Activated CD4-positive, alpha-beta T cell treated with anti-CD3 and anti-CD28 coated beads, Interleukin-2, amount 10 ng/mL, durations not matched to agents 24 days and 14 days (primary cell): ENCODE measurements around the gene ZBTB43. TPM values are rescaled to one million over a fixed set of nuclear protein-coding genes. Genes with fewer than 3 reads are reported as not detected.

Source experiments
- DNase-seq: peaks from one replicate; pipeline ENCODE4 v3.0.0; 2022
- H3K27ac Mint-ChIP-seq: one replicate; pipeline ENCODE4 v1.8.0; 2022; ENCODE audit warnings: mild to moderate bottlenecking, mixed read lengths
- H3K27me3 Mint-ChIP-seq: one replicate; pipeline ENCODE4 v1.8.0; 2022; ENCODE audit warnings: mixed read lengths
- H3K36me3 Mint-ChIP-seq: one replicate; pipeline ENCODE4 v1.8.0; 2022; ENCODE audit warnings: low read depth, mild to moderate bottlenecking, mixed read lengths
- H3K4me1 Mint-ChIP-seq: one replicate; pipeline ENCODE4 v1.8.0; 2021; ENCODE audit warnings: mixed read lengths
- H3K4me3 Mint-ChIP-seq: one replicate; pipeline ENCODE4 v1.8.0; 2022; ENCODE audit warnings: mild to moderate bottlenecking, moderate library complexity, mixed read lengths
- H3K9me3 Mint-ChIP-seq: one replicate; pipeline ENCODE4 v1.8.0; 2021; ENCODE audit warnings: mixed read lengths
- intact Hi-C: fragments of 100-400 bp; cut with micrococcal nuclease; formaldehyde crosslinking; loops from one replicate; pipeline ENCODE4 v1.15.1; 2023
- total RNA-seq: library from RNA; stranded (reverse); gene quantifications from 2 replicates; pipeline ENCODE4 v1.2.3, GENCODE V29; 2022

Gene ZBTB43
- total RNA-seq, 1 donor from 2014 or later: 18.8 TPM

DNA sequence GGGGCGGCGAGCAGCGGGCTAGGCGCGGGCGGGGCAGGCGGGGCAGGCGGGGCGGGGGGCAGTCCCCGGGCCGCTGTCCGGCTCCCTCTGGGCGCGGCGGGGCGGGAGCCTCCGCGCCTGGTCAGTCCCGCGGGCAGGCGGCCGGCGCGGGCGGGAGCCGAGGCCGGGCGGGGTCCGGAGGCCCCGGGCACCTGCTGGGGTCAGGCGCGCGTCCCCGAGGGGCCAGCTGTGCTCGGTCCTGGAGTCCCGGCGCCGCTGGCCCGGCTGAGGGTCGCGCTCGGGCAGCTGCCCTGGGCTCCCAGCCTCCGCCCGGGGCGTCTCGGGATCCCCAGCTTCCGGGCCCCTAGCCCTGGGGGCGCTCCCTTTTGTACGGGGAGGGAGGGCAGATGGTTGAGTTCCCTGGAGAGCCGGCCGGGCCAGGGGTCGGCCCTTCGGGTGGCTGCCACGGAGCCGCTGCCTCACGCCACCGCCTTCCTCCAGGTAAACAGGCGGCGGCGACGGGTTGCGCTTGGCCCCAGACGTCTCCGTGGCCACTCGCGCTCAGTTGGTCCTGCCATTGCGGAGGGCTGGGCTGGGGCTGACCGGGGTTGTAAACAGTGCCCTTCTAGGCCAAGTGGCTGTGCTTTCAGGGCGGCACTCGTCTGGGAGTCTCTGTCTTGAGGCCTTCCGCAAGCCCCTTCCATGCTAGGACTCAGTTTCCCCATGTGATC, 56.1 kb downstream of the ZBTB43 start:
- H3K36me3 Mint-ChIP-seq: peaks cover 11% of the 10 kb centered on the region
- intact Hi-C loops: loop anchor here (2.0 to 5.0 kb wide), 2 partner anchors 51 to 56 kb away; partner anchors contain the start of genes RALGPS1 and ZBTB43
- H3K27me3 Mint-ChIP-seq: peaks cover 23% of the 10 kb centered on the region
- DNase-seq: peak; percentile 74
- no peaks in the 10 kb centered on the region for H3K9me3 Mint-ChIP-seq
- peak overlapping the region; percentile 82 for H3K27ac Mint-ChIP-seq
- peak overlapping the region; percentile 90 for H3K4me3 Mint-ChIP-seq
- peaks cover 22% of the 10 kb centered on the region for H3K4me1 Mint-ChIP-seq

- Mint-ChIP-seq H3K4me1 (peaks cover 22% of the 10 kb centered on the region), H3K36me3 (peaks cover 16% of the 10 kb centered on the region), H3K9me3 (no peaks in the 10 kb centered on the region), H3K4me3 (peak overlapping the region; percentile 90), H3K27me3 (peaks cover 17% of the 10 kb centered on the region), H3K27ac (peak overlapping the region; percentile 82)
- peak; percentile 69 for DNase-seq
- intact Hi-C loops: loop anchor here (2.0 to 5.0 kb wide), 2 partner anchors 51 to 57 kb away; partner anchors contain the start of genes RALGPS1 and ZBTB43
These were observed 56.9 kb downstream of the ZBTB43 start for GRCh38 chr9:126861707-126862103.

GRCh38 chr9:126862104-126862761, 57.4 kb downstream of the ZBTB43 start:
- Mint-ChIP-seq H3K36me3 (peaks cover 18% of the 10 kb centered on the region), H3K4me1 (peaks cover 22% of the 10 kb centered on the region), H3K9me3 (no peaks in the 10 kb centered on the region), H3K27ac (peak overlapping the region; percentile 82), H3K27me3 (peaks cover 13% of the 10 kb centered on the region), H3K4me3 (peak overlapping the region; percentile 90)
- DNase-seq: no peak
- intact Hi-C loops: loop anchor here (5.0 kb wide), 1 partner anchor 50 kb away; the partner anchor contains the start of gene RALGPS1

GRCh38 chr9:126864771-126865170, 59.9 kb downstream of the ZBTB43 start:
- Mint-ChIP-seq H3K4me3 (no peak overlapping the region), H3K36me3 (peaks cover 30% of the 10 kb centered on the region), H3K4me1 (peaks cover 23% of the 10 kb centered on the region), H3K9me3 (no peaks in the 10 kb centered on the region), H3K27ac (no peak overlapping the region), H3K27me3 (no peaks in the 10 kb centered on the region)
- intact Hi-C loops: loop anchor here (5.0 kb wide), 1 partner anchor 48 kb away; the partner anchor contains the start of gene RALGPS1
- DNase-seq: no peak

DNA sequence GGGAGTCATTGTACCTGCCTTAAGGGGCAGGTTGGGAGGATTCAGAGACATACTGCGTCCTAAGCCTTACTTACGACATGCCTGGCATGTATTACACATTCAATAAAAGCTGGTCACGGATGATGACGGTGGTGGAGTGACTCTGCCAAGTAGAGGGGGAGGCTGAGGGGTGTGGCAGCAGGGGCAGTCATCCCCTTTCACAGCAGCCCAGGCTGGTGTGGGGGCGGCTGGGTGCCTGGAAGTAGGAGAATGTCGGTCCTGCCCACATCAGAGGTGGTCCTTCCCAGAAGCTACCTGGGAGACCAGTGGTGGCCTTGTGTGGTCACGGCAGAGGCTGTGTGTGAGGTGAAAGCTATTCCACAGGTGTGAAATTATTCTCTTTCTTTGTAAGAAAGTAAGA, 64.5 kb downstream of the ZBTB43 start:
- Mint-ChIP-seq H3K27me3 (no peaks in the 10 kb centered on the region), H3K36me3 (peaks cover 24% of the 10 kb centered on the region), H3K4me1 (peaks cover 8% of the 10 kb centered on the region), H3K4me3 (no peak overlapping the region), H3K9me3 (no peaks in the 10 kb centered on the region), H3K27ac (no peak overlapping the region)
- intact Hi-C loops: no loop called here
- DNase-seq: no peak

DNA sequence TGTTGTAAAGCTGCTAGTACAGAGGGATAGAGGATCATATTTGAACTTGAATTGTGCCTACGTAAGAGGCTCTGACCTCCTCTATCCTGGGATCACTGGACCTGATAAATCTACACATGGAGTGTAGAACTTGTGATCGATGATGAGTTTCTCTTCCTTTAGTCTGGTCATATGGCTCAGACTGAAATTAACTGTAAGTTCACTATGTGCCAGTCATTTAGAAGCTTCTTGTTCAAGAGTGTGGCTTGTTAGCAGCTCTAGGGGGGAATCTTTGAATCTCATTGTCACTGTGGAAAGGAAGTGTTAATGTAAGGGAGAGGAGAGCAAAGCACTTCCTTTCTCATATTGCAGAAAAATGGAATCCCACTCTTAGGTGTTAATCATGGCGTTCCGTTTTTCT, 67.7 kb downstream of the ZBTB43 start:
- Mint-ChIP-seq H3K9me3 (no peaks in the 10 kb centered on the region), H3K36me3 (peaks cover 11% of the 10 kb centered on the region), H3K4me1 (peaks cover 15% of the 10 kb centered on the region), H3K27ac (no peak overlapping the region), H3K27me3 (no peaks in the 10 kb centered on the region), H3K4me3 (no peak overlapping the region)
- intact Hi-C loops: no loop called here
- DNase-seq: no peak

GRCh38 chr9:126874546-126875314, 69.9 kb downstream of the ZBTB43 start:
- Mint-ChIP-seq H3K9me3 (no peaks in the 10 kb centered on the region), H3K4me3 (no peak overlapping the region), H3K27me3 (no peaks in the 10 kb centered on the region), H3K36me3 (peaks cover 5% of the 10 kb centered on the region), H3K4me1 (peaks cover 15% of the 10 kb centered on the region), H3K27ac (no peak overlapping the region)
- intact Hi-C loops: no loop called here
- no peak for DNase-seq

DNA sequence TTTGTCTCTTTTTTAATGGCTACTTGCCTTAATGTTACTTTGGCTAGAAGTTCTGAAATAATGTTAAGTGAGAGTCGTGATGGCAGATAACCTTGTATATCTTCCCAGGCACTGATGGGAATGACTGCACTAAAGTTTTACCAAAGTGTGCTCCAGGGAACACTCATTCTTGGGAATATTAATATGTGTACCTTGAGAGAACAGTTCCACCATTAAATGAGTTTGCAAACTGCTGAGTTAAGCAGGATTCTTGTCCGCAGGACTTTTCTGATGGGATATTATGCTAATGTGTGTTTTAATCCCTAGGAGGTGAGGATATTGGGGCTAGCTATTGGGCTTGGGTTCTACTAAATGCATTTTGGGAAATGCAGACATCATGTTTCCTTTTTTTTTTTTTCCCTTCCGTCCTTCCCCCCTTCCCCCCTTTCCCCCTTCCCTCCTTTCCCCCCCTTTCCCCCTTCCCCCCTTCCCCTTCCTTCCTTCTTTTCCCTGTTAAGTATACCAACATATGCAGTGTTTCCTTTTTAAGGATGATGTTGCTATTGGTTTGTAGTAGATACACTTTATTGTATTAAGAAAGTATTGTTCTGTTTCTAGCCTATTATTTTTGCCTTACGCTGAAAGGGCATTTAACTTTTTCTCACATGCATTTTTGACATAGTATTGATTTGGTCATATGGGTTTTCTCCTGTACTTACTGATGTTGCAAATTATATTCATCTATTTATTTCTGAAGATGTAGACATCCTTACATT, 71.1 kb downstream of the ZBTB43 start:
- H3K4me3 Mint-ChIP-seq: no peak overlapping the region
- H3K27me3 Mint-ChIP-seq: no peaks in the 10 kb centered on the region
- H3K36me3 Mint-ChIP-seq: peaks cover 14% of the 10 kb centered on the region
- intact Hi-C loops: no loop called here
- peaks cover 15% of the 10 kb centered on the region for H3K4me1 Mint-ChIP-seq
- no peak for DNase-seq
- no peaks in the 10 kb centered on the region for H3K9me3 Mint-ChIP-seq
- no peak overlapping the region for H3K27ac Mint-ChIP-seq

DNA sequence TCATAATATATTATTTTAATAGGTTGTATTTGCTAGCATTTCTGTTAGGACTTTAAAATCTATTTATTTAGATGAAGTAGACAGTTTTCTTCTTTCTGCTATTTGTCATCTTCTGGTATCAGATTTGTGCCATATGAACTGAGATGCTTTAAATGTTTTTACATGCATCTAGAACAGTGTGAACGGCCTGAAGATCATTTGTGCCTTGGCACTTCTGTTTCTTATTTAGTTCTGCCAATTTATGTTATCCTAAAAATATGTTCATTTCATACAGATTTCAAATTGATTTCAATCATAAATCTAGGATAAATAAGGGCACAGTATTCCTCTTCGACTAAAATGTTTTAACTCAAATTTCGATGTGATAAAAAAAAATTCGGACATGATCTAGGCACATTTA, 71.7 kb downstream of the ZBTB43 start:
- Mint-ChIP-seq H3K4me3 (no peak overlapping the region), H3K36me3 (peaks cover 14% of the 10 kb centered on the region), H3K27ac (no peak overlapping the region), H3K9me3 (no peaks in the 10 kb centered on the region), H3K4me1 (peaks cover 15% of the 10 kb centered on the region), H3K27me3 (no peaks in the 10 kb centered on the region)
- intact Hi-C loops: no loop called here
- DNase-seq: no peak

- Mint-ChIP-seq H3K27me3 (no peaks in the 10 kb centered on the region), H3K36me3 (peaks cover 20% of the 10 kb centered on the region), H3K9me3 (no peaks in the 10 kb centered on the region), H3K4me3 (no peak overlapping the region), H3K27ac (no peak overlapping the region), H3K4me1 (peaks cover 15% of the 10 kb centered on the region)
- intact Hi-C loops: no loop called here
- no peak for DNase-seq
These were observed 72.6 kb downstream of the ZBTB43 start for GRCh38 chr9:126877418-126877817.

DNA sequence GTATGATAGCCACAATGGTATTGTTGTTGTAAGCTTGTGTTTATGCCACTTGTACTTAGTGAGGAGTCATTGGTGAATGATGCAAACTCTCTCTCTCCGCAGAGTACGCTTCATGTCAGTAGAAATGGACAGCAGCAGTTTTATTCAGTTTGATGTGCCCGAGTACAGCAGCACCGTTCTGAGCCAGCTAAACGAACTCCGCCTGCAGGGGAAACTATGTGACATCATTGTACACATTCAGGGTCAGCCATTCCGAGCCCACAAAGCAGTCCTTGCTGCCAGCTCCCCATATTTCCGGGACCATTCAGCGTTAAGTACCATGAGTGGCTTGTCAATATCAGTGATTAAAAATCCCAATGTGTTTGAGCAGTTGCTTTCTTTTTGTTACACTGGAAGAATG, 74.4 kb downstream of the ZBTB43 start:
- Mint-ChIP-seq H3K9me3 (no peaks in the 10 kb centered on the region), H3K36me3 (peaks cover 20% of the 10 kb centered on the region), H3K27ac (no peak overlapping the region), H3K4me3 (no peak overlapping the region), H3K4me1 (peaks cover 12% of the 10 kb centered on the region), H3K27me3 (no peaks in the 10 kb centered on the region)
- DNase-seq: no peak
- intact Hi-C loops: no loop called here

DNA sequence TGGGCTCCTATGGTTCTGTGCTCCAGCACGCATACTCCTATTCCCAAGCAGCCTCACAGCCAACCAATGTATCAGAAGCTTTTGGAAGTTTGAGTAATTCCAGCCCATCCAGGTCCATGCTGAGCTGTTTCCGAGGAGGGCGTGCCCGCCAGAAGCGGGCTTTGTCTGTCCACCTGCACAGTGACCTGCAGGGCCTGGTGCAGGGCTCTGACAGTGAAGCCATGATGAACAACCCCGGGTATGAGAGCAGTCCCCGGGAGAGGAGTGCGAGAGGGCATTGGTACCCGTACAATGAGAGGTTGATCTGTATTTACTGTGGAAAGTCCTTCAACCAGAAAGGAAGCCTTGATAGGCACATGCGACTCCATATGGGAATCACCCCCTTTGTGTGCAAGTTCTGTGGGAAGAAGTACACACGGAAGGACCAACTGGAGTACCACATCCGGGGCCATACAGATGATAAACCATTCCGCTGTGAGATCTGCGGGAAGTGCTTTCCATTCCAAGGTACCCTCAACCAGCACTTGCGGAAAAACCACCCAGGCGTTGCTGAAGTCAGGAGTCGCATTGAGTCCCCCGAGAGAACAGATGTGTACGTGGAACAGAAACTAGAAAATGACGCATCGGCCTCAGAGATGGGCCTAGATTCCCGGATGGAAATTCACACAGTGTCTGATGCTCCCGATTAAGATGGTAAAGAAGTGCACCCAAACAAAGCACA, 75.5 kb downstream of the ZBTB43 start:
- Mint-ChIP-seq H3K4me1 (peaks cover 12% of the 10 kb centered on the region), H3K4me3 (no peak overlapping the region), H3K27me3 (no peaks in the 10 kb centered on the region), H3K27ac (no peak overlapping the region), H3K36me3 (peaks cover 20% of the 10 kb centered on the region), H3K9me3 (no peaks in the 10 kb centered on the region)
- intact Hi-C loops: no loop called here
- DNase-seq: no peak

- no peak for DNase-seq
- peaks cover 20% of the 10 kb centered on the region for H3K36me3 Mint-ChIP-seq
- H3K4me3 Mint-ChIP-seq: no peak overlapping the region
- no peaks in the 10 kb centered on the region for H3K9me3 Mint-ChIP-seq
- no peaks in the 10 kb centered on the region for H3K27me3 Mint-ChIP-seq
- no peak overlapping the region for H3K27ac Mint-ChIP-seq
- intact Hi-C loops: no loop called here
- peaks cover 12% of the 10 kb centered on the region for H3K4me1 Mint-ChIP-seq
These were observed 76.1 kb downstream of the ZBTB43 start for GRCh38 chr9:126880947-126881332.
